Measurements from ENCODE around the gene C16orf92.
A peak's percentile ranks its signal among the peaks of the same experiment; 100 is the strongest.
"Not testable (repeated sequence)": the region's sequence is repeated elsewhere in the genome, so short reads cannot be mapped to it uniquely, and the experiment has no call there.

C16orf92 gene

DNA sequence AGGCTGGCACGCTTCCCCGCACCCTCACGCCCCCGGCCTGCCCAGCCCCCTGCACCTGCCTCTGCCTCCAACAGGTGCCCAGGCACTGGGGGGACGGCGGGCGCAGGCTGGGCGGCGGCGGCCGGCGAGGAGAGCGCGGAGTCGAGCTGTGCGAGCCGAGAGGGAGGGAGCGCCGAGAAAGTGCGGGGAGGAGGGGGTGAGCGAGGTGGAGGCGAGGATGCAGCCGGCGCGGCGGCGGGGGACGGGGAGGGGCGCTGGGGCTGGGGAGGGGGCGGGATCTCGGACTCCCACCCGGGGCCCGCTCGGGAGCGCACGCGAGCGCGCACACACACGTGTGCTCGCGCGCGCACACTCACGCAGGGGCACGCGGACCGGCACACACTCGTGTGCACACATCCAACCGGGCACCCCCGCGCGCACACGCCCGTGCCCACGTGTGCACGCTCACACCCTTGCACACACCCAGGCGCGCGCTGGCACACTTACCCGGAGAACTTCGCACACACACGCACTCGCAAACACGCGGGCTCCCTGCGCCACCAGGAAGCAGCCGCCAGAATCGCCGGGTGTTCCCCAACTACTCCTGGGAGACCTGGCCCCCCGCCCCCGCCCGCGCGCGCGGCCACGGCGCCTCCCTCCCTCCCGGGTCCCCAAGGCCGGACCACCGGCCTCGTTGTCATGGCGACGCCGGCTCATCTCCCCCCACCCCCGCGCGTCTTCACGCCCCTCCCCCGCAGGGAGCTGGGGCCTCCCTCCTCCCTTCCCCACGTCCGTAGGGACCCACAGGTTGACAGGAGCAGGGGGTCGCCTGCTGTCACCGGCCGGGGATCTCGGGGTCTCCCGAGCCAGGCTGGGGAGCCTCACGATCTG, 11.9 kb upstream of the C16orf92 start, which contains the start of gene DOC2A:
Gene DOC2A, minus strand, starts transcription at position 184 of the 870 bp plus-strand sequence. CDS start 805 bp downstream, outside the sequence.
- no peak within 1 kb of the TSS for H4K8ac ChIP-seq (ENCODE audit: low read depth, low read length)
- H2BK5ac ChIP-seq (ENCODE audit: low read length) = no peak within 1 kb of the TSS
- H2BK120ac ChIP-seq (ENCODE audit: low read depth, low read length) = no peak within 1 kb of the TSS
- peak; percentile 60 for DNase-seq
- H2AK5ac ChIP-seq (ENCODE audit: low read length) = no peak within 1 kb of the TSS
- H4K5ac ChIP-seq (ENCODE audit: low read length) = no peak within 1 kb of the TSS
- peak within 1 kb of the TSS; percentile 95 for H3K4me2 ChIP-seq (ENCODE audit: low read length)
- H3K4ac ChIP-seq (ENCODE audit: low read depth, low read length) = no peak within 1 kb of the TSS
- no peaks in the 10 kb centered on the region for H3K27me3 ChIP-seq (ENCODE audit: insufficient read depth, low read length, poor library complexity)
- no peaks in the 10 kb centered on the region for H3K4me1 ChIP-seq (ENCODE audit: control insufficient read depth, low read depth, low read length)
- H3K23ac ChIP-seq (ENCODE audit: low read length) = peak within 1 kb of the TSS; percentile 80
- no peak within 1 kb of the TSS for H3K27ac ChIP-seq (ENCODE audit: low read depth, low read length)
- no peak within 1 kb of the TSS for H2BK15ac ChIP-seq (replicated peaks; ENCODE audit: low read depth)
- no CpG with 5 or more reads among the region's 99 CpGs for WGBS (ENCODE audit: extremely low coverage, insufficient coverage, low lambda C conversion rate)
- no peaks in the 10 kb centered on the region for H3K36me3 ChIP-seq (ENCODE audit: control insufficient read depth, insufficient read depth, low read length)
- peak within 1 kb of the TSS; percentile 51 for H3K4me3 ChIP-seq (ENCODE audit: low read length)
- H3K56ac ChIP-seq (ENCODE audit: low read length) = peak within 1 kb of the TSS; percentile 79
- H3K9ac ChIP-seq (ENCODE audit: low read length) = peak within 1 kb of the TSS; percentile 48
- no peaks in the 10 kb centered on the region for H3K79me2 ChIP-seq (ENCODE audit: control insufficient read depth, insufficient read depth, low read length)
- H3K18ac ChIP-seq (ENCODE audit: low read length) = no peak within 1 kb of the TSS
- H3K79me1 ChIP-seq (ENCODE audit: low read length) = no peaks in the 10 kb centered on the region

DNA sequence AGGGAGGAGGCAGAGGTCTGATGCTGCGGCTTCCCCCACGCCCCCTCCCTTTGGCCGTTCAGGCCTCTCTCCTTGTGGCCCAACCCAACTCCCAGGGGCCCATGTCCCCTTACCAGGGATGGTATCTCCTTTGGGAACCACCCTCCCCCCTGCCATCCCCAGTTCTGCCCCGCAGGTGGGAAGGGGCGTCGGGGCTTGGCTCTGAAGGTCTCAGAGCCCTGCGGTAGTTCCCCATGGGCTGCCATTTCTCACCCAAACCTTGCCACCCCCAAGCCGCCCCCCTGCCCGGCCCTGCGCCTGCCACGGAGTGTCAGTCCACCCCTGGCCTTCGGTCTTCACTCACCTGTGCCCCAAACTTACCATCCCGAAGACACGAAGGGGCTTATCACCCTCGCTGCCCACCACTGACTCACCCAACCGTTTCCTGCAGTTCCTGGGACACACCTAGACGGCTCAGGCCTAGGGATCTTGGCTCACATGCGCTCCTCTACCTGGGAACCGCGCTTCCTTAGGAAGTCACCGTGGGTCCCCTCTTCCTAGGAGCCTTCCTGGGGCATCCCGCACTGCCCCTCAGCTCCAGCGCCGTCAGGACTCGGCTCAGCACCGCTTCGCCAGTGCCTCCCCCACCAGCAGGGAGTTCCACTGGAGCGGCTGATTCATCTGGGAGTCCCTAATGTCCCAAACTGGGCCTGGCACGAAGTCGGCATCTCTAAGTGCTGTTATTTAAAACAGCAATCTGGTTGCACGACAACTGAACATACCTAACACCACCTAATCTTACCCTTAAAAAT, 11.1 kb upstream of the C16orf92 start:
- Histone ChIP-seq H2BK120ac (ENCODE audit: low read depth, low read length) (no peak overlapping the region), H3K27me3 (ENCODE audit: insufficient read depth, low read length, poor library complexity) (no peaks in the 10 kb centered on the region), H3K4me1 (ENCODE audit: control insufficient read depth, low read depth, low read length) (no peaks in the 10 kb centered on the region), H3K4me2 (ENCODE audit: low read length) (peak overlapping the region; percentile 73), H3K79me2 (ENCODE audit: control insufficient read depth, insufficient read depth, low read length) (no peaks in the 10 kb centered on the region), H3K23ac (ENCODE audit: low read length) (no peak overlapping the region), H3K18ac (ENCODE audit: low read length) (no peak overlapping the region), H3K36me3 (ENCODE audit: control insufficient read depth, insufficient read depth, low read length) (no peaks in the 10 kb centered on the region), H3K79me1 (ENCODE audit: low read length) (no peaks in the 10 kb centered on the region), H3K4ac (ENCODE audit: low read depth, low read length) (no peak overlapping the region), H3K4me3 (ENCODE audit: low read length) (no peak overlapping the region), H3K56ac (ENCODE audit: low read length) (peak overlapping the region; percentile 42), H2BK5ac (ENCODE audit: low read length) (no peak overlapping the region), H3K27ac (ENCODE audit: low read depth, low read length) (no peak overlapping the region), H2BK15ac (replicated peaks; ENCODE audit: low read depth) (no peak overlapping the region), H4K8ac (ENCODE audit: low read depth, low read length) (no peak overlapping the region), H2AK5ac (ENCODE audit: low read length) (no peak overlapping the region), H4K5ac (ENCODE audit: low read length) (no peak overlapping the region), H3K9ac (ENCODE audit: low read length) (no peak overlapping the region)
- DNase-seq = no peak
- WGBS (ENCODE audit: extremely low coverage, insufficient coverage, low lambda C conversion rate) = no CpG with 5 or more reads among the region's 31 CpGs

DNA sequence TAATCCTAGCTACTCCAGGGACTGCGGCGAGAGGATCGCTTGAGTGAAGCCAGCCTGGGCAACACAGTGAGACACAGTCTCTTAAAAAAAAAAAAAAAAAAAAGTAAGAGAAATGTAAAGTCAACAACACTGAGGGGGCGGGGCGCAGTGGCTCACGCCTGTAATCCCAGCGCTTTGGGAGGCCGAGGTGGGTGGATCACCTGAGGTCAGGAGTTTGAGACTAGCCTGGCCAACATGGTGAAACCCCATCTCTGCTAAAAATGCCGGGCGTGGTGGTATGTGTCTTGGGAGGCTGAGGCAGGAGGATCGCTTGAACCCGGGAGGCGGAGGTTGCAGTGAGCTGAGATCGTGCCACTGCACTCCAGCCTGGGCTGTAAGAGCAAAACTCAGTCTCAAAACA, 10.4 kb upstream of the C16orf92 start:
- not testable (repeated sequence) for H3K79me2 ChIP-seq (ENCODE audit: control insufficient read depth, insufficient read depth, low read length); H3K56ac ChIP-seq (ENCODE audit: low read length); H3K18ac ChIP-seq (ENCODE audit: low read length); H4K8ac ChIP-seq (ENCODE audit: low read depth, low read length); H2BK15ac ChIP-seq (replicated peaks; ENCODE audit: low read depth); H3K4me1 ChIP-seq (ENCODE audit: control insufficient read depth, low read depth, low read length); H2BK5ac ChIP-seq (ENCODE audit: low read length); H3K4me2 ChIP-seq (ENCODE audit: low read length); H3K27ac ChIP-seq (ENCODE audit: low read depth, low read length); H3K4ac ChIP-seq (ENCODE audit: low read depth, low read length); H3K36me3 ChIP-seq (ENCODE audit: control insufficient read depth, insufficient read depth, low read length); H2BK120ac ChIP-seq (ENCODE audit: low read depth, low read length); H3K27me3 ChIP-seq (ENCODE audit: insufficient read depth, low read length, poor library complexity); H3K9ac ChIP-seq (ENCODE audit: low read length); DNase-seq; H3K79me1 ChIP-seq (ENCODE audit: low read length); H3K4me3 ChIP-seq (ENCODE audit: low read length); H3K23ac ChIP-seq (ENCODE audit: low read length); H4K5ac ChIP-seq (ENCODE audit: low read length); H2AK5ac ChIP-seq (ENCODE audit: low read length)
- WGBS (ENCODE audit: extremely low coverage, insufficient coverage, low lambda C conversion rate) = no CpG with 5 or more reads among the region's 14 CpGs

DNA sequence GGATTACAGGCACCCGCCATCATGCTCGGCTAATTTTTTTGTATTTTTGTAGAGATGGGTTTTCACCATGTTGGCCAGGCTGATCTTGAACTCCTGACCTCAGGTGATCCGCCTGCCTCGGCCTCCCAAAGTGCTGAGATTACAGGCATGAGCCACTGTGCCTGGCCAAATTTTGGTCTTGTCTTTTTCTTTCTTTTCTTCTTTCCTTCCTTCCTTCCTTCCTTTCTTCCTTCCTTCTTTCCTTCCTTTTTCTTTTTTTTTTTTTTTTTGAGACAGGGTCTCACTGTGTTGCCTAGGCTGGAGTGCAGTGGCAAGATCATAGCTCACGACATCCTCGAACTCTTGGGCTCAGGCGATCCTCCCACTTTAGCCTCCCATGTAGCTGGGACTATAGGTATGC, 7.5 kb upstream of the C16orf92 start:
- H3K4ac ChIP-seq (ENCODE audit: low read depth, low read length); H3K23ac ChIP-seq (ENCODE audit: low read length); H3K56ac ChIP-seq (ENCODE audit: low read length); H3K4me1 ChIP-seq (ENCODE audit: control insufficient read depth, low read depth, low read length); H3K79me2 ChIP-seq (ENCODE audit: control insufficient read depth, insufficient read depth, low read length); H2BK120ac ChIP-seq (ENCODE audit: low read depth, low read length); H3K4me3 ChIP-seq (ENCODE audit: low read length); H3K9ac ChIP-seq (ENCODE audit: low read length); H3K4me2 ChIP-seq (ENCODE audit: low read length); H2AK5ac ChIP-seq (ENCODE audit: low read length); H3K27ac ChIP-seq (ENCODE audit: low read depth, low read length); DNase-seq; H2BK15ac ChIP-seq (replicated peaks; ENCODE audit: low read depth); H2BK5ac ChIP-seq (ENCODE audit: low read length); H3K79me1 ChIP-seq (ENCODE audit: low read length); H4K8ac ChIP-seq (ENCODE audit: low read depth, low read length); H3K18ac ChIP-seq (ENCODE audit: low read length); H3K27me3 ChIP-seq (ENCODE audit: insufficient read depth, low read length, poor library complexity); H3K36me3 ChIP-seq (ENCODE audit: control insufficient read depth, insufficient read depth, low read length); H4K5ac ChIP-seq (ENCODE audit: low read length): not testable (repeated sequence)
- no CpG with 5 or more reads among the region's 7 CpGs for WGBS (ENCODE audit: extremely low coverage, insufficient coverage, low lambda C conversion rate)

DNA sequence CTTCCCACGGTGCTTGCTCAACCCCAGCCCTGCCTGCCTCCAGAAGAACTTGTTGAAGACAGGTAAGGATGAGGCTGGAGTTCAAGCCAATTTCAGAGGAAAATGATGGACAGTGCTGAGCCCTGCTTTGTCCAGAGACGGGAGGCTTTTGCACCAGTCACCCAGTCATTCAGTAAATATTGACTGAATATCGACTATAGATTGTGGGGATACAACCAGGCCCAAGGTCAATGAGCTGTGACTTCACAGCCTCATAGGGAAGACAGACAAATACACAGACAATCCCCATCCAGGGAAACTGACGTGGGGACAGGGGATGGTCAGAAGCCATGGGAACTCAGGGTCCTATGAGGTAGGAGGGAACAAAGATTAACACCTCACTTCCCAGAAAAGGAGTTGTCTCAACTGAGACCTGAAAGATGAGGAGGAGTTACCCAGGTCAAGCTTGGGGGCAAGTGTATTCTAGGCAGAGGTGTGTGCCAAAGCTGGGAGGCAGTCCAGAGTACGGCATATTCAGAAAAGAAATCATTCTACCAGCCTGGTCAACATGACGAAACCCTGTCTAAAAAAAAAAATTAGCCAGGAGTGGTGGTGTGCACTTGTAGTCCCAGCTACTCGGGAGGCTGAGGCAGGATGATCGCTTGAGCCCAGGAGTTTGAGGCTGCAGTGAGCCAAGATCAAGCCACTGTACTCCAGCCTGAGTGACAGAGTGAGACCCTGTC, 6.3 kb upstream of the C16orf92 start:
- Histone ChIP-seq H3K18ac (ENCODE audit: low read length) (no peak overlapping the region), H3K56ac (ENCODE audit: low read length) (no peak overlapping the region), H3K4me1 (ENCODE audit: control insufficient read depth, low read depth, low read length) (no peaks in the 10 kb centered on the region), H3K79me2 (ENCODE audit: control insufficient read depth, insufficient read depth, low read length) (no peaks in the 10 kb centered on the region), H3K27me3 (ENCODE audit: insufficient read depth, low read length, poor library complexity) (no peaks in the 10 kb centered on the region), H2AK5ac (ENCODE audit: low read length) (no peak overlapping the region), H3K23ac (ENCODE audit: low read length) (no peak overlapping the region), H4K8ac (ENCODE audit: low read depth, low read length) (no peak overlapping the region), H3K4ac (ENCODE audit: low read depth, low read length) (no peak overlapping the region), H3K4me3 (ENCODE audit: low read length) (no peak overlapping the region), H3K27ac (ENCODE audit: low read depth, low read length) (no peak overlapping the region), H2BK15ac (replicated peaks; ENCODE audit: low read depth) (no peak overlapping the region), H3K36me3 (ENCODE audit: control insufficient read depth, insufficient read depth, low read length) (no peaks in the 10 kb centered on the region), H3K4me2 (ENCODE audit: low read length) (no peak overlapping the region), H2BK5ac (ENCODE audit: low read length) (no peak overlapping the region), H2BK120ac (ENCODE audit: low read depth, low read length) (no peak overlapping the region), H3K9ac (ENCODE audit: low read length) (no peak overlapping the region), H3K79me1 (ENCODE audit: low read length) (no peaks in the 10 kb centered on the region), H4K5ac (ENCODE audit: low read length) (no peak overlapping the region)
- no peak for DNase-seq
- WGBS (ENCODE audit: extremely low coverage, insufficient coverage, low lambda C conversion rate) = no CpG with 5 or more reads among the region's 8 CpGs
